ENCODE measurements around the gene TIAM2. TPM values are rescaled to one million over a fixed set of nuclear protein-coding genes. Genes with fewer than 3 reads are reported as not detected.

TIAM2 gene
- total RNA-seq, 4 donors from 2014 or later, result 6.5 to 13.4 (median 10.7) TPM

GRCh38 chr6:154980273-154981078 lies 14.6 kb upstream of the TIAM2 start:
- no peak for TF ChIP-seq CTCF (IDR thresholded peaks at IDR 0.05; ENCODE audit: low read depth)

- TF ChIP-seq CTCF (IDR thresholded peaks at IDR 0.05; ENCODE audit: low read depth), result no peak
Observed at GRCh38 chr6:154981079-154981870, 13.8 kb upstream of the TIAM2 start.

GRCh38 chr6:154984146-154984545 lies 11.0 kb upstream of the TIAM2 start:
- TF ChIP-seq CTCF (IDR thresholded peaks at IDR 0.05; ENCODE audit: low read depth), result no peak

GRCh38 chr6:154986787-154987235 lies 8.3 kb upstream of the TIAM2 start:
- TF ChIP-seq CTCF (IDR thresholded peaks at IDR 0.05; ENCODE audit: low read depth), result no peak

GRCh38 chr6:154989448-154989847 lies 5.7 kb upstream of the TIAM2 start:
- TF ChIP-seq CTCF (IDR thresholded peaks at IDR 0.05; ENCODE audit: low read depth), result no peak

GRCh38 chr6:154991207-154991606 lies 3.9 kb upstream of the TIAM2 start:
- no peak for TF ChIP-seq CTCF (IDR thresholded peaks at IDR 0.05; ENCODE audit: low read depth)

GRCh38 chr6:154993026-154993425 lies 2.1 kb upstream of the TIAM2 start:
- TF ChIP-seq CTCF (IDR thresholded peaks at IDR 0.05; ENCODE audit: low read depth), result no peak

Measured in subcutaneous adipose tissue (tissue), 4 donors.